Neutrophil (primary cell): Measurements from ENCODE around the gene RAB8A.

Experiments
- H3K27ac ChIP-seq: fragments of 200-600 bp; sonication (generic); 2 replicates; pipeline ENCODE4 v1.5.1; 2016; ENCODE audit warnings: mild to moderate bottlenecking, moderate library complexity
- H3K27me3 ChIP-seq: fragments of 200-600 bp; sonication (generic); 2 replicates; pipeline ENCODE4 v1.6.0; 2016; ENCODE audit warnings: mild to moderate bottlenecking
- H3K36me3 ChIP-seq: fragments of 200-600 bp; sonication (generic); 2 replicates; pipeline ENCODE4 v1.5.1; 2017
- H3K4me1 ChIP-seq, 2 experiments: fragments of 200-600 bp in 1 of 2; sonication (generic) in 1 of 2; 1 replicate in 1 of 2; 2 replicates in 1 of 2; pipeline versions ENCODE4 v1.5.1 to v1.6.1; 2013 to 2016; ENCODE audit warnings: low read depth in 1 of 2, low read length in 1 of 2, mild to moderate bottlenecking in 1 of 2, moderate library complexity in 1 of 2; ENCODE audit not compliant: control insufficient read depth in 1 of 2, insufficient read depth in 1 of 2
- H3K4me3 ChIP-seq, 2 experiments: fragments of 200-600 bp in 1 of 2; sonication (generic) in 1 of 2; 1 replicate in 1 of 2; 2 replicates in 1 of 2; pipeline ENCODE4 v1.5.1; 2013 to 2016; ENCODE audit warnings: low read depth in 1 of 2, low read length in 1 of 2, mild to moderate bottlenecking in 1 of 2, moderate library complexity in 1 of 2
- H3K9me3 ChIP-seq: fragments of 200-600 bp; sonication (generic); 2 replicates; pipeline ENCODE4 v1.5.1; 2016
- TF ChIP-seq, protein P1 (sequence below): fragments of 200-600 bp; sonication (generic); IDR thresholded peaks from 2 replicates; pipeline ENCODE4 v1.5.1; 2016; ENCODE audit warnings: antibody characterized with exemption

RAB8A gene

DNA sequence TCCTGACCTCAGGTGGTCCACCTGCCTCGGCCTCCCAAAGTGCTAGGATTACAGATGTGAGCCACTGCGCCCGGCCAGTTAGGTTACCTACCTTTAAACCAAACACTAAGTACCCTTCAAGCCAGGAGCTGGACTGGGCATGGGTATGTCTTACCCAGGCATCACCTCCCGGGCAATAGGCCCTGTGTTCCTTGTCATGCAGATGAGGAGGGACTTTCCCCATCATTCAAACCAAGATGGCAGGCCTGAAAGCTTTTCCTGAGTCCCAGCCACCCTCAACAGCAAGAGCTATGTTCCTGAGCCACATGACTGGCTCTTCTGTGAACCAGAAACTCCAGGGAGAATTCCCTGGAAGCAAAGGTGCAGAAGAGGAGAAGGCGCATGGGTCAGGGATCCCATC lies 9.5 kb downstream of the RAB8A start:
- TF ChIP-seq, protein P1, sequence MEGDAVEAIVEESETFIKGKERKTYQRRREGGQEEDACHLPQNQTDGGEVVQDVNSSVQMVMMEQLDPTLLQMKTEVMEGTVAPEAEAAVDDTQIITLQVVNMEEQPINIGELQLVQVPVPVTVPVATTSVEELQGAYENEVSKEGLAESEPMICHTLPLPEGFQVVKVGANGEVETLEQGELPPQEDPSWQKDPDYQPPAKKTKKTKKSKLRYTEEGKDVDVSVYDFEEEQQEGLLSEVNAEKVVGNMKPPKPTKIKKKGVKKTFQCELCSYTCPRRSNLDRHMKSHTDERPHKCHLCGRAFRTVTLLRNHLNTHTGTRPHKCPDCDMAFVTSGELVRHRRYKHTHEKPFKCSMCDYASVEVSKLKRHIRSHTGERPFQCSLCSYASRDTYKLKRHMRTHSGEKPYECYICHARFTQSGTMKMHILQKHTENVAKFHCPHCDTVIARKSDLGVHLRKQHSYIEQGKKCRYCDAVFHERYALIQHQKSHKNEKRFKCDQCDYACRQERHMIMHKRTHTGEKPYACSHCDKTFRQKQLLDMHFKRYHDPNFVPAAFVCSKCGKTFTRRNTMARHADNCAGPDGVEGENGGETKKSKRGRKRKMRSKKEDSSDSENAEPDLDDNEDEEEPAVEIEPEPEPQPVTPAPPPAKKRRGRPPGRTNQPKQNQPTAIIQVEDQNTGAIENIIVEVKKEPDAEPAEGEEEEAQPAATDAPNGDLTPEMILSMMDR = no peak
- no peak overlapping the region for H3K4me3 ChIP-seq
- peaks cover 77% of the 10 kb centered on the region for H3K36me3 ChIP-seq
- H3K27ac ChIP-seq = peak overlapping the region; percentile 95
- no peaks in the 10 kb centered on the region for H3K27me3 ChIP-seq
- peaks cover 31% of the 10 kb centered on the region in 2 experiments for H3K4me1 ChIP-seq
- no peaks in the 10 kb centered on the region for H3K9me3 ChIP-seq

DNA sequence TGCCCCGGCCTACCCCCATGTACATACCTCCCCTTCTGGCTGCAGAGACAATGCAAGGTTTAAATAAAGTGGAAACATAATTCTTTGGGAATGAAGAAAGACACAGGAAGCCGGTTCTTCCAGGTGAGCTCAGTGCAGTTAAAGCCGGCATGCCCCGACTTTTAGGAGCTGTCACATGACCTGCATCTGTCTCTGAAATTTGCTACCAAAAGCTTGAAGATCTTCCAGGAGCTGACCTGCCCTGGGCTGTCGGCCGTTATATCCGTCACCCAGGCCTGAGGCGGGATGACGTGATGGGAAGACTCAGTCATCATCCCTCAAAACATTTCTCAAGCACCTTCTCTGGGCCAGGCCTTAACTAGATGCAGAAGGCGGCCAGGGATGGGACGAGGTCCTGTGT lies 10.3 kb downstream of the RAB8A start:
- H3K27ac ChIP-seq = no peak overlapping the region
- peaks cover 85% of the 10 kb centered on the region for H3K36me3 ChIP-seq
- H3K27me3 ChIP-seq = no peaks in the 10 kb centered on the region
- H3K4me1 ChIP-seq = peaks cover 27 to 31% of the 10 kb centered on the region in 2 experiments
- H3K9me3 ChIP-seq = no peaks in the 10 kb centered on the region
- TF ChIP-seq, protein P1 = no peak
- no peak overlapping the region for H3K4me3 ChIP-seq

DNA sequence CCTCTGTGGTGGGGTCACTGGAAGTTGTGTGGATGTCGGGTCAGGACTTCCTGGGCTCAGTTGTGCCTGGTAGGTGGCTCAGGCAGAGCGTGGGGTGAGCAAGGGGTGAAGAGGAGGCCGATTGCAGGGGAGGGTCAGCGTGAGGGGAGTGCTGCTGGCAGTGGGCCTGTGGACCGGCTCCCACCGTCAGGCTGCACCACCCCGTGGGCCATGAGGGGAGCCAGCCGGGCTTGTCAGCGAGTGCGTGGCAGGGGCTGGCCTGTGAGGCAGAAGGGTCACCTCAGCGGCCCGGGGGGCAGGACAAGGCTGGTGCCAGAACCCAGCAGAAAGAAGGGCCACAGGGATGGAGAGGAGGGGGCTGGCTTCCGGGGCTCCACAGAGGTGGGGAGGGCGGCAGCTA lies 13.3 kb downstream of the RAB8A start:
- H3K27me3 ChIP-seq = no peaks in the 10 kb centered on the region
- no peaks in the 10 kb centered on the region for H3K9me3 ChIP-seq
- H3K4me1 ChIP-seq = peaks cover under 1 to 5% of the 10 kb centered on the region in 2 experiments
- peak overlapping the region; percentile 28 for H3K27ac ChIP-seq
- no peak overlapping the region for H3K4me3 ChIP-seq
- TF ChIP-seq, protein P1 = no peak
- peaks cover 97% of the 10 kb centered on the region for H3K36me3 ChIP-seq

DNA sequence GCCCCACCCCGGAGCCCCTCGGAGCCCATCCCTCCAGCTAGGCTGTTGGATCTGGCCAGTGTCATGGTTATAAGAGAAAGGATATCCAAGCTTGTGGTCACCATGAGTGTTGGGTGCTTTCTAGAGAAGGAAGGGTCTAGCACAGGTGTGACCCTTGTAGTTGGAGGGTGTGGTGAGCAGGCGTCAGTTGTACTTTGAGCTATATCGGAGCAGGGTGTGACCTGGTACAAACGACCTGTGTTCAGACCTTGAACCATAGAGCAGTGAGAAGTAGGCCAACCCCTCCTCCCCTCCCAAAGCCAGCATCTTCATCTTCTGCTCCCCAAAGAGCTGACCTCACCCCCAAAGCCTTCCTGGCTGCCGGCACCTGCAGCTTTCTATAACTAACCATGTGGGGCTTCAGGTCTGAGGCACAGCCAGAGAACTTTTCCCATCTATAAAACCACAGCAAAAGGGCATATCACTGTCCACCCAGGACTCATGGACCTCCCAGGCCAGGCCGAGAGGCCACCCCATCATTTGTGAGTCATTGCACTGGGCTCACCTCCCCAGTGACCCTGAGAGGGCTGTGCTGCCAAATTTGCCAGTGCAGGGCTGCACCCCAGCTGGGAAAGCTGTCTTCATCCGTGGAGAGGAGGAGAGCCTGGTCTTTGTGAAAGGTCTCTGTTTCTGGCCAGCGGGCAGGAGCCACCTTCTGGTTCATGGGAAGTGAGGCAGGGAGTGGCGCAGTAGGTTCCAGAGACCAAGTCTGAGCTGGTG lies 14.2 kb downstream of the RAB8A start:
- Histone ChIP-seq H3K4me1 (peaks cover 0 to 3% of the 10 kb centered on the region in 2 experiments), H3K27ac (peak overlapping the region; percentile 28), H3K36me3 (peaks cover 100% of the 10 kb centered on the region), H3K4me3 (no peak overlapping the region), H3K27me3 (no peaks in the 10 kb centered on the region), H3K9me3 (no peaks in the 10 kb centered on the region)
- TF ChIP-seq, protein P1 = no peak

DNA sequence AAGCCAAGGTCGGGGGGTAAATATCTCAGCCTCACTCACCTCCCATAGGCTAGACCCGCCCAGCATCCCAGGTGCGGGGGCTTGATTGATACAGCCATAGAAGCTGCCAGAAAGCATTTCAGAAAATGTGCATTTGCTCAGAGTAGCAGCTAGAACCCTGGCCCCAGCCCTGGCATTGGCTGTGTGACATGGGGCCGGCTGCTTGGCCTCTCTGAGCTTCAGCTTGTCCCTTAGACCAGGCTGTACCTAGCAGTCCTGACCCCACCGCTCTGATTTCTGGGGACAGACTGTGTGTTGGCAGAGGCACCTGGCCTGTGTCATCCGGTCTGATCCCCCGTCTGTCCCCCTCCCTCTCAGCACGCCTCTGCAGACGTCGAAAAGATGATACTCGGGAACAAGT lies 15.4 kb downstream of the RAB8A start:
- Histone ChIP-seq H3K9me3 (no peaks in the 10 kb centered on the region), H3K27ac (no peak overlapping the region), H3K36me3 (peaks cover 100% of the 10 kb centered on the region), H3K27me3 (no peaks in the 10 kb centered on the region), H3K4me1 (peaks cover 0 to 3% of the 10 kb centered on the region in 2 experiments), H3K4me3 (no peak overlapping the region)
- TF ChIP-seq, protein P1 = no peak
